Measurements from ENCODE around the gene NFASC.

DNA sequence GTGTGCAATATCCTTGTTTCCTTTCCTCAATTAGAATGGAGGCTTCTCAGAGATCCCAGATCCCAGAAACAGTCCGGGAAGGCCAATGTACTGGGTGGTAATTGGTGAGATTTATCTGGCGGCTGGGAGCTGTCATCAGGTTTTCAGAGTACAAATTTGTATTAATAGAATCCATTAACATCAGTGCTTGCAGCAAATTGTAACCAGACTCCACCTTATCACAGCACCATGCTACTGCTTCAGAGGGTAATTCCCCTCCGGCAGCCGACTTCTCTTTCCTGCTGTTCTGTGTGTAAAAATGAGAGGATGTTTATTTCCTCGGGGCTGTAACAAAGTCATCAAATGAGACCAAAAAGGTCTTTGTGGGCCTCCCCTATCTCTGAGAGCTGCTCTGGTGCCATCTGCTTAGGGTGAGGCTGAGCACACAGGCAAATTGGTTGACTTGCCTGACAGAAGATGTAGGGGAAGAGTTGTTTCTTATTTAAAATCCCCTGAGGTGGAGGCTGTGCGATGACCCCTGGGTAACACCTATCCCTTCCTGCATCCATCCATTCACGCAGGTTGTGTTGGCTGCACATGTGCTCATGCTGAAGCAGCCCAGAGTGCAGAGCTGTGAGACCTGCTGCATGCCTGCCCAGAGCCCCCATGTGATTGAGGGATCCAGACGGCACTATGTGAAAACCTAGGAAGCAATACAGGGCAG is 19.2 kb downstream of the NFASC start:
- no peak for TF ChIP-seq EZH2phosphoT487 (IDR thresholded peaks at IDR 0.05; ENCODE audit: insufficient read depth, low read depth)
- no peak for TF ChIP-seq EZH2 (IDR thresholded peaks at IDR 0.05; ENCODE audit: insufficient read depth, poor library complexity, severe bottlenecking)

Measured in GM23248 (cell line).